K562 (cell line): ENCODE results near the gene ANXA9. TPM values are rescaled to one million over a fixed set of nuclear protein-coding genes. Genes with fewer than 3 reads are reported as not detected.

Source experiments
- ATAC-seq: fragments of 200-7000 bp; cut with Tn5 transposase; 3 replicates; pipeline ENCODE4 v1.9.1; 2020; ENCODE audit warnings: moderate library complexity
- BruUV-seq: library from RNA; stranded (reverse); fragments of 400-500 nt; replicated peaks from 2 replicates; lab custom pipeline; 2021; lab: Mats Ljungman, UMichigan
- CTCF ChIA-PET: fragments of 300-600 bp; formaldehyde crosslinking; extraction: SDS; loops from one replicate; lab custom pipeline; 2021; ENCODE audit warnings: low intra/inter-chr PET ratio; lab: Yijun Ruan, JAX
- POLR2A ChIA-PET: fragments of 300-600, 350-650 bp; sonication (Branson Sonifier 250); formaldehyde crosslinking; extraction: SDS; loops from one replicate; lab custom pipeline; 2021; ENCODE audit warnings: antibody characterized with exemption, inconsistent platforms; lab: Yijun Ruan, JAX
- DNase-seq, 4 experiments: peaks; one replicate each; pipeline versions ENCODE4 v3.0.0 to v3.0.0-alpha.2; 2011 to 2018; ENCODE audit warnings: low spot score in 3 of 4, mixed read lengths in 3 of 4; ENCODE audit errors: extremely low read depth in 1 of 4
- FAIRE-seq: peaks from 2 replicates; lab custom pipeline; 2011; peaks lifted over from hg19 to GRCh38; lab: Jason Lieb, UNC
- H2AFZ ChIP-seq: 2 replicates; pipeline ENCODE4 v1.6.0; 2011; ENCODE audit warnings: low read depth, low read length, control low read depth, inconsistent platforms
- H3K27ac ChIP-seq: fragments of 200-600 bp; 3 replicates; pipeline ENCODE4 v1.8.0; 2011; ENCODE audit warnings: low read depth, mild to moderate bottlenecking, control low read depth, inconsistent platforms, low read length, moderate library complexity, mixed read lengths; ENCODE audit errors: extremely low read depth
- H3K27me3 ChIP-seq, 2 experiments: fragments of 300-600 bp in 1 of 2; 2 replicates in 1 of 2; 3 replicates in 1 of 2; pipeline versions ENCODE4 v1.6.0 to v1.8.0; 2011; ENCODE audit warnings: inconsistent platforms in 2 of 2, low read length in 2 of 2, mild to moderate bottlenecking in 1 of 2, mixed read lengths in 1 of 2, moderate library complexity in 1 of 2; ENCODE audit not compliant: control insufficient read depth in 2 of 2, insufficient read depth in 2 of 2
- H3K36me3 ChIP-seq: fragments of 300-600 bp; 3 replicates; pipeline ENCODE4 v1.8.0; 2011; ENCODE audit warnings: mild to moderate bottlenecking, low read length, inconsistent platforms; ENCODE audit not compliant: control insufficient read depth, insufficient read depth
- H3K4me1 ChIP-seq, 2 experiments: fragments of 200-600 bp in 1 of 2; replicated peaks in 1 of 2; 2 replicates in 1 of 2; 3 replicates in 1 of 2; pipeline versions ENCODE4 v1.5.1 to v1.8.0; 2011; ENCODE audit warnings: inconsistent platforms in 2 of 2, low read length in 2 of 2, mild to moderate bottlenecking in 1 of 2, mixed read lengths in 1 of 2, moderate library complexity in 1 of 2; ENCODE audit not compliant: control insufficient read depth in 2 of 2, insufficient read depth in 2 of 2
- H3K4me2 ChIP-seq: 2 replicates; pipeline ENCODE4 v1.6.1; 2011; ENCODE audit warnings: low read length, control low read depth, inconsistent platforms, mixed read lengths; ENCODE audit not compliant: insufficient read depth
- H3K4me3 ChIP-seq: fragments of 200-600 bp; sonication (generic), shearing (Covaris generic); 2 replicates; pipeline ENCODE4 v1.5.1; 2016; ENCODE audit warnings: control low read depth, inconsistent platforms
- H3K79me2 ChIP-seq: fragments of 200-600 bp; 3 replicates; pipeline ENCODE4 v1.8.0; 2011; ENCODE audit warnings: low read length, inconsistent platforms; ENCODE audit not compliant: control insufficient read depth, insufficient read depth
- H3K9ac ChIP-seq, 2 experiments: 2 replicates each; pipeline versions ENCODE4 v1.6.0 to v1.6.1; 2011; ENCODE audit warnings: low read depth in 2 of 2, low read length in 2 of 2, control low read depth in 1 of 2, inconsistent platforms in 1 of 2, mild to moderate bottlenecking in 1 of 2, mixed read lengths in 1 of 2; ENCODE audit not compliant: insufficient read depth in 1 of 2
- H3K9me1 ChIP-seq: one replicate; pipeline ENCODE4 v1.6.0; 2011; ENCODE audit warnings: inconsistent platforms, mild to moderate bottlenecking, low read length, moderate library complexity; ENCODE audit not compliant: control insufficient read depth, insufficient read depth
- H3K9me3 ChIP-seq: replicated peaks from 2 replicates; pipeline ENCODE4 v1.5.1; 2011; ENCODE audit warnings: low read depth, low read length, inconsistent platforms; ENCODE audit not compliant: control insufficient read depth, insufficient read depth
- H4K20me1 ChIP-seq: replicated peaks from 2 replicates; pipeline ENCODE4 v1.6.1; 2011; ENCODE audit warnings: low read length, inconsistent platforms, mixed read lengths; ENCODE audit not compliant: control insufficient read depth, insufficient read depth
- ESRRB ChIP-seq: fragments of 250-450 bp; sonication (Bioruptor Pico); IDR thresholded peaks from 2 replicates; pipeline ENCODE4 v1.5.0; 2020; ENCODE audit warnings: mild to moderate bottlenecking, moderate library complexity, borderline replicate concordance
- KLF1 ChIP-seq: fragments of 450-650 bp; IDR thresholded peaks from 2 replicates; pipeline ENCODE4 v1.6.1; 2016; ENCODE audit warnings: missing genetic modification characterization, missing compliant biosample characterization
- NBN ChIP-seq: fragments of 450-650 bp; IDR thresholded peaks from 2 replicates; pipeline ENCODE4 v1.6.1; 2016; ENCODE audit warnings: low read depth, mild to moderate bottlenecking
- PTTG1 ChIP-seq: fragments of 450-650 bp; IDR thresholded peaks from 2 replicates; pipeline ENCODE4 v1.6.1; 2016; ENCODE audit warnings: low read depth, mild to moderate bottlenecking, missing genetic modification characterization, missing compliant biosample characterization
- SMC3 ChIP-seq: conservative IDR thresholded peaks from 2 replicates; pipeline ENCODE4 v1.6.1; 2011; ENCODE audit warnings: low read depth, low read length, improper control_type of control experiment; ENCODE audit not compliant: insufficient read depth
- SNRNP70 ChIP-seq: fragments of 200-400 bp; formaldehyde crosslinking; optimal IDR thresholded peaks from 2 replicates; pipeline ENCODE3; 2017; ENCODE audit warnings: low read depth, low read length
- STAG1 ChIP-seq: sonication (generic); formaldehyde crosslinking; IDR thresholded peaks from 2 replicates; pipeline ENCODE4 v1.5.0; 2020; ENCODE audit warnings: missing genetic modification reagents, borderline replicate concordance
- XRCC4 ChIP-seq: IDR thresholded peaks from one replicate; pipeline ENCODE4 v1.6.1; 2011; ENCODE audit not compliant: insufficient read depth, insufficient read length; ENCODE audit errors: extremely low read depth
- ZNF79 ChIP-seq: fragments of 250-450 bp; sonication (Bioruptor Pico); IDR thresholded peaks from 2 replicates; pipeline ENCODE4 v1.4.0; 2020; ENCODE audit warnings: low read depth, mild to moderate bottlenecking, moderate library complexity
- in situ Hi-C: fragments of 300-500 bp; cut with MboI; formaldehyde crosslinking; loops from 4 replicates; pipeline ENCODE4 v1.15.0; 2018; ENCODE audit warnings: inconsistent platforms, mixed read lengths
- intact Hi-C: fragments of 100-400 bp; cut with micrococcal nuclease; formaldehyde crosslinking; loops from 2 replicates; pipeline ENCODE4 v1.14.2; 2022
- polyA plus RNA-seq, 8 experiments: library from polyadenylated mRNA; depleted of rRNA in 4 of 8; stranded (reverse) in 5 of 8; unstranded in 3 of 8; fragments of >200 nt; fragmentation: Nextera tagmentation in 2 of 8; fragmentation: Illumina TruSeq in 1 of 8; extraction: Ambion mirVana in 2 of 8; extraction: Trizol in 1 of 8; gene quantifications; 2 replicates each; pipeline versions ENCODE4 v1.2.1 to v1.2.3, GENCODE V29; 2011 to 2014; ENCODE audit warnings: inconsistent platforms in 1 of 8, missing spikeins in 1 of 8
- total RNA-seq, 7 experiments: library from RNA; depleted of rRNA in 6 of 7; stranded (reverse); fragments of >200 nt in 6 of 7; fragmentation: Illumina TruSeq in 2 of 7; extraction: Trizol in 2 of 7; gene quantifications; 2 replicates each; pipeline versions ENCODE4 v1.2.1 to v1.2.3, GENCODE V29; 2011 to 2021; ENCODE audit warnings: low replicate concordance in 1 of 7
- TF ChIP-seq, protein P1 (sequence below): sonication (generic); formaldehyde crosslinking; IDR thresholded peaks from 2 replicates; pipeline ENCODE4 v1.8.1; 2023; ENCODE audit warnings: mild to moderate bottlenecking, missing genetic modification reagents
- TF ChIP-seq, protein P2 (sequence below): fragments of 450-650 bp; conservative IDR thresholded peaks from 2 replicates; pipeline ENCODE4 v1.6.1; 2016; ENCODE audit warnings: missing genetic modification characterization, low read depth, mild to moderate bottlenecking, control low read depth, missing compliant biosample characterization

The ANXA9 gene
- total and polyA plus RNA-seq, 9 of the 15 experiments (the other 6 are each of a cell fraction or from before 2014, with no cell fraction given) = 0.24 to 1.6 (median 0.57) TPM

DNA sequence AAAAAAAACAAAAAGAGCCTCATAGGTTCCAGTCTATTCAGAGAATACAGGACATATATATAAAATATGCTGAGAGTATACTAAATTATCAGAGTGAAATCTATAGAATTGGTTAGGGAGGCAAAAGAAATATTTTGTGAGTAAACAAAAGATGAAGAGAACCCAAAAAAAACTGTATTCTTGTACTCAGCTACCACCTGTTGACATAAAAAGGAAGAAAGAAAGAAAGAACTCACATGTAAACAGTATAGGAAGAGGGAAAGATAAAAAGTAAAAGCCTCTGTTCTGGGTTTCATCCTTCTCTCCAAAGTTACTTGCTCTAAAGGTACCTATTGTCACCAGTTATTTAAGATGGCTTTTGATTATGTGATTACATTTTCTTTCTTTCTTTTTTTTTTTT is 44.4 kb downstream of the ANXA9 start:
- intact Hi-C loops = no loop called here
- H3K4me3 ChIP-seq = no peak overlapping the region
- no peaks in the 10 kb centered on the region for H4K20me1 ChIP-seq
- H2AFZ ChIP-seq = no peak overlapping the region
- H3K79me2 ChIP-seq = no peaks in the 10 kb centered on the region
- no peaks in the 10 kb centered on the region for H3K9me1 ChIP-seq
- POLR2A ChIA-PET = interaction anchor here (1.7 kb wide), 1 partner anchor 23 kb away, joined by 4 read pairs; no protein-coding TSS in a partner anchor
- in situ Hi-C loops = no loop called here
- no peak overlapping the region for H3K4me2 ChIP-seq
- CTCF ChIA-PET = interaction anchor here (0.6 kb wide), 1 partner anchor 47 kb away, joined by 7 read pairs; no protein-coding TSS in a partner anchor
- H3K27me3 ChIP-seq = no peaks in the 10 kb centered on the region
- H3K4me1 ChIP-seq = no peaks in the 10 kb centered on the region; a peak in 2 of 5 replicates
- H3K27ac ChIP-seq = no peak overlapping the region
- no peak for TF ChIP-seq KLF1 (tag)
- TF ChIP-seq NBN = no peak
- no peak for TF ChIP-seq SNRNP70
- TF ChIP-seq STAG1 (CRISPR knock-in tag) = no peak
- no peak for TF ChIP-seq ZNF79 (CRISPR knock-in tag)
- TF ChIP-seq PTTG1 = no peak
- no peak for TF ChIP-seq ESRRB (CRISPR knock-in tag)
- no peak for TF ChIP-seq SMC3
- TF ChIP-seq XRCC4 = no peak
- TF ChIP-seq, protein P1, sequence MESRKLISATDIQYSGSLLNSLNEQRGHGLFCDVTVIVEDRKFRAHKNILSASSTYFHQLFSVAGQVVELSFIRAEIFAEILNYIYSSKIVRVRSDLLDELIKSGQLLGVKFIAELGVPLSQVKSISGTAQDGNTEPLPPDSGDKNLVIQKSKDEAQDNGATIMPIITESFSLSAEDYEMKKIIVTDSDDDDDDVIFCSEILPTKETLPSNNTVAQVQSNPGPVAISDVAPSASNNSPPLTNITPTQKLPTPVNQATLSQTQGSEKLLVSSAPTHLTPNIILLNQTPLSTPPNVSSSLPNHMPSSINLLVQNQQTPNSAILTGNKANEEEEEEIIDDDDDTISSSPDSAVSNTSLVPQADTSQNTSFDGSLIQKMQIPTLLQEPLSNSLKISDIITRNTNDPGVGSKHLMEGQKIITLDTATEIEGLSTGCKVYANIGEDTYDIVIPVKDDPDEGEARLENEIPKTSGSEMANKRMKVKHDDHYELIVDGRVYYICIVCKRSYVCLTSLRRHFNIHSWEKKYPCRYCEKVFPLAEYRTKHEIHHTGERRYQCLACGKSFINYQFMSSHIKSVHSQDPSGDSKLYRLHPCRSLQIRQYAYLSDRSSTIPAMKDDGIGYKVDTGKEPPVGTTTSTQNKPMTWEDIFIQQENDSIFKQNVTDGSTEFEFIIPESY (CRISPR knock-in tag) = no peak
- TF ChIP-seq, protein P2, sequence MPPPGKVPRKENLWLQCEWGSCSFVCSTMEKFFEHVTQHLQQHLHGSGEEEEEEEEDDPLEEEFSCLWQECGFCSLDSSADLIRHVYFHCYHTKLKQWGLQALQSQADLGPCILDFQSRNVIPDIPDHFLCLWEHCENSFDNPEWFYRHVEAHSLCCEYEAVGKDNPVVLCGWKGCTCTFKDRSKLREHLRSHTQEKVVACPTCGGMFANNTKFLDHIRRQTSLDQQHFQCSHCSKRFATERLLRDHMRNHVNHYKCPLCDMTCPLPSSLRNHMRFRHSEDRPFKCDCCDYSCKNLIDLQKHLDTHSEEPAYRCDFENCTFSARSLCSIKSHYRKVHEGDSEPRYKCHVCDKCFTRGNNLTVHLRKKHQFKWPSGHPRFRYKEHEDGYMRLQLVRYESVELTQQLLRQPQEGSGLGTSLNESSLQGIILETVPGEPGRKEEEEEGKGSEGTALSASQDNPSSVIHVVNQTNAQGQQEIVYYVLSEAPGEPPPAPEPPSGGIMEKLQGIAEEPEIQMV (tag) = no peak
- TF ChIP-seq, all 486 proteins: peak for 0
- H3K9me3 ChIP-seq = no peaks in the 10 kb centered on the region
- H3K9ac ChIP-seq = no peak overlapping the region
- BruUV-seq = no TSS peak
- ATAC-seq (no peak), DNase-seq (no peak), FAIRE-seq (no peak)
- H3K36me3 ChIP-seq = peaks cover 56% of the 10 kb centered on the region
